Activated B cell treated with CpG ODN at 0.5 μM for 24 hours (primary cell): ENCODE data around the gene TEKT4. TPM values are rescaled to one million over a fixed set of nuclear protein-coding genes. Genes with fewer than 3 reads are reported as not detected.
A peak's percentile ranks its signal among the peaks of the same experiment; 100 is the strongest.

ENCODE experiments used
- ATAC-seq: fragments of 200-7000 bp; cut with Tn5 transposase; one replicate; pipeline ENCODE4 v1.10.0; 2021; ENCODE audit warnings: low read depth, mild to moderate bottlenecking, moderate library complexity
- CTCF ChIA-PET: fragments of 350-600 bp; sonication (Branson Sonifier 250); formaldehyde crosslinking; loops from one replicate; lab custom pipeline; 2021; ENCODE audit warnings: antibody characterized with exemption; lab: Charles Lee
- POLR2A ChIA-PET: fragments of 350-600 bp; sonication (Branson Sonifier 250); formaldehyde crosslinking; loops from one replicate; lab custom pipeline; 2021; ENCODE audit warnings: antibody characterized with exemption; lab: Charles Lee
- DNase-seq: peaks from one replicate; pipeline ENCODE4 v3.0.0; 2022
- H3K27ac Mint-ChIP-seq: one replicate; pipeline ENCODE4 v1.8.0; 2020; ENCODE audit warnings: mixed read lengths
- H3K27me3 Mint-ChIP-seq: one replicate; pipeline ENCODE4 v1.8.0; 2021; ENCODE audit warnings: mixed read lengths
- H3K36me3 Mint-ChIP-seq: one replicate; pipeline ENCODE4 v1.8.0; 2021; ENCODE audit warnings: low read depth, mixed read lengths
- H3K4me1 Mint-ChIP-seq: one replicate; pipeline ENCODE4 v1.8.0; 2021; ENCODE audit warnings: mixed read lengths
- H3K4me3 Mint-ChIP-seq: one replicate; pipeline ENCODE4 v1.8.0; 2020; ENCODE audit warnings: mild to moderate bottlenecking, mixed read lengths
- H3K9me3 Mint-ChIP-seq: one replicate; pipeline ENCODE4 v1.8.0; 2020; ENCODE audit warnings: mixed read lengths
- intact Hi-C: fragments of 100-400 bp; cut with micrococcal nuclease; formaldehyde crosslinking; loops from one replicate; pipeline ENCODE4 v1.15.1; 2024
- total RNA-seq: library from RNA; stranded (reverse); gene quantifications from 2 replicates; pipeline ENCODE4 v1.2.3, GENCODE V29; 2022
- TF ChIP-seq, protein P1 (sequence below): fragments of 200-600 bp; IDR thresholded peaks from one replicate; pipeline ENCODE4 v1.8.0; 2022; ENCODE audit warnings: antibody characterized with exemption, mild to moderate bottlenecking

Gene TEKT4
- total RNA-seq, 1 donor from 2014 or later: not detected

GRCh38 chr2:94872676-94873361 lies 1.6 kb downstream of the TEKT4 start:
- H3K4me1 Mint-ChIP-seq: no peaks in the 10 kb centered on the region
- DNase-seq: no peak
- TF ChIP-seq, protein P1, sequence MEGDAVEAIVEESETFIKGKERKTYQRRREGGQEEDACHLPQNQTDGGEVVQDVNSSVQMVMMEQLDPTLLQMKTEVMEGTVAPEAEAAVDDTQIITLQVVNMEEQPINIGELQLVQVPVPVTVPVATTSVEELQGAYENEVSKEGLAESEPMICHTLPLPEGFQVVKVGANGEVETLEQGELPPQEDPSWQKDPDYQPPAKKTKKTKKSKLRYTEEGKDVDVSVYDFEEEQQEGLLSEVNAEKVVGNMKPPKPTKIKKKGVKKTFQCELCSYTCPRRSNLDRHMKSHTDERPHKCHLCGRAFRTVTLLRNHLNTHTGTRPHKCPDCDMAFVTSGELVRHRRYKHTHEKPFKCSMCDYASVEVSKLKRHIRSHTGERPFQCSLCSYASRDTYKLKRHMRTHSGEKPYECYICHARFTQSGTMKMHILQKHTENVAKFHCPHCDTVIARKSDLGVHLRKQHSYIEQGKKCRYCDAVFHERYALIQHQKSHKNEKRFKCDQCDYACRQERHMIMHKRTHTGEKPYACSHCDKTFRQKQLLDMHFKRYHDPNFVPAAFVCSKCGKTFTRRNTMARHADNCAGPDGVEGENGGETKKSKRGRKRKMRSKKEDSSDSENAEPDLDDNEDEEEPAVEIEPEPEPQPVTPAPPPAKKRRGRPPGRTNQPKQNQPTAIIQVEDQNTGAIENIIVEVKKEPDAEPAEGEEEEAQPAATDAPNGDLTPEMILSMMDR: no peak
- no peak overlapping the region for H3K4me3 Mint-ChIP-seq
- POLR2A ChIA-PET: no interaction called here
- H3K36me3 Mint-ChIP-seq: no peaks in the 10 kb centered on the region
- no peaks in the 10 kb centered on the region for H3K9me3 Mint-ChIP-seq
- H3K27me3 Mint-ChIP-seq: peaks cover 3% of the 10 kb centered on the region
- no peak overlapping the region for H3K27ac Mint-ChIP-seq
- intact Hi-C loops: no loop called here
- CTCF ChIA-PET: no interaction called here
- ATAC-seq: no peak

DNA sequence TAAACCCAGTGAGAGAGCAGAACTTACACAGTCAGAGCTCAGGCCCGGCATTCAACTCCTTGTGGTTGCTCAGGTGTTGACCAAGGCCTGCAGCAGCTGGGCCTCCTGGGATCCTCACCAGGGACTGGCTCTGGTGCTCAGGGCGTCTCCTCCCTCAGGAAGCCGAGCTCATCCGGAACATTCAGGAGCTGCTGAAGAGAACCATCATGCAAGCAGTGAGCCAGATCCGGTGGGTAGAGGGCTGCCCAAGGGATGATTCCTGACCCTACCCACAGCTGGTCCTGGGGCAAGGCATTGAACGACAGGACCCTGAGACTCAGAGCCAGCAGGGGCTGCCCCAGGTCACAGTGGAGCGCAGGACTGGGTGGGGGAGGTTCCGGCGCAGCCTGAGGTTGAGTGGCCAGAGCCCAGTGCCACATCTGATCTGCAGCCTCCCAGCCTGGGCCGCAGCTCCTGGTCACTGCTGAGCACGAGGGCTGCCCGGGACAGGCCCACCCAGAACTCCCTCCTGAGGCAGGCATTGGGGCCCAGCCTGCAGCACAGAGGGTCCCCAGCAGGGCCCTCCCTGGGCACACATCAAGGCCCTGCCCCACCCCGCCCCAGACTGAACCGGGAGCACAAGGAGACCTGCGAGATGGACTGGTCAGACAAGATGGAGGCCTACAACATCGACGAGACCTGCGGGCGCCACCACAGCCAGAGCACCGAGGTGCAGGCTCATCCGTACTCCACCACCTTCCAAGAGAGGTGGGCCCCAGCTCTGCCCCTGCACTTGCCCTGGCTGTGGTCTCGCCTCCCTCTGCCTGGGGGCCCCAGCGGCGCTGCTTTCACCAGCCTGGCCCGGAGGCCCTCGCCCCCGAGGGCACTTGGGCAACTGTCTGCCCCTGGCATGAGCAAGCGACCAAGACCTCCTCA lies 2.4 kb downstream of the TEKT4 start:
- Mint-ChIP-seq H3K27ac (no peak overlapping the region), H3K36me3 (no peaks in the 10 kb centered on the region), H3K27me3 (peaks cover 3% of the 10 kb centered on the region), H3K4me3 (no peak overlapping the region), H3K4me1 (no peaks in the 10 kb centered on the region), H3K9me3 (no peaks in the 10 kb centered on the region)
- CTCF ChIA-PET: no interaction called here
- ATAC-seq: no peak
- intact Hi-C loops: no loop called here
- TF ChIP-seq, protein P1: no peak
- POLR2A ChIA-PET: no interaction called here
- no peak for DNase-seq

- intact Hi-C loops: no loop called here
- TF ChIP-seq, protein P1: no peak
- peaks cover 3% of the 10 kb centered on the region for H3K27me3 Mint-ChIP-seq
- no peaks in the 10 kb centered on the region for H3K36me3 Mint-ChIP-seq
- no peaks in the 10 kb centered on the region for H3K4me1 Mint-ChIP-seq
- POLR2A ChIA-PET: no interaction called here
- CTCF ChIA-PET: no interaction called here
- DNase-seq (no peak), ATAC-seq (peak; percentile 65)
- no peak overlapping the region for H3K4me3 Mint-ChIP-seq
- no peak overlapping the region for H3K27ac Mint-ChIP-seq
- H3K9me3 Mint-ChIP-seq: no peaks in the 10 kb centered on the region
Measured at GRCh38 chr2:94874277-94874997, 3.2 kb downstream of the TEKT4 start.

- TF ChIP-seq, protein P1: no peak
- intact Hi-C loops: no loop called here
Measured at GRCh38 chr2:94875064-94875819, 4.0 kb downstream of the TEKT4 start.

More at GRCh38 chr2:94875064-94875819, 4.0 kb downstream of the TEKT4 start:
- no peaks in the 10 kb centered on the region for H3K27me3 Mint-ChIP-seq
- no peaks in the 10 kb centered on the region for H3K36me3 Mint-ChIP-seq
- H3K9me3 Mint-ChIP-seq: no peaks in the 10 kb centered on the region
- ChIA-PET POLR2A (no interaction called here), CTCF (interaction anchor here (1.6 kb wide), 1 partner anchor 9 kb away, joined by 5 read pairs; no protein-coding TSS in a partner anchor)
- DNase-seq: no peak
- no peaks in the 10 kb centered on the region for H3K4me1 Mint-ChIP-seq
- no peak overlapping the region for H3K4me3 Mint-ChIP-seq
- H3K27ac Mint-ChIP-seq: no peak overlapping the region
- no peak for ATAC-seq
